Skeletal muscle cell (primary cell): ENCODE measurements around the gene CFAP58.

Source experiments
- DNase-seq: peaks from one replicate; pipeline ENCODE4 v3.0.0-alpha.2; 2010; ENCODE audit warnings: low read depth
- H3K4me3 ChIP-seq: 2 replicates; pipeline ENCODE4 v1.5.1; 2011; ENCODE audit warnings: low read depth, mild to moderate bottlenecking, control low read depth, low read length, moderate library complexity

The CFAP58 gene

GRCh38 chr10:104501864-104502579, 148.4 kb downstream of the CFAP58 start:
- no peak overlapping the region for H3K4me3 ChIP-seq
- DNase-seq = no peak

GRCh38 chr10:104502907-104503306, 149.3 kb downstream of the CFAP58 start:
- DNase-seq = no peak

More at GRCh38 chr10:104502907-104503306, 149.3 kb downstream of the CFAP58 start:
- no peak overlapping the region for H3K4me3 ChIP-seq
